Activated CD8-positive, alpha-beta T cell treated with anti-CD3 and anti-CD28 coated beads, Interleukin-2, amount 10 ng/mL, durations not matched to agents 7 days and 5 days (primary cell): ENCODE results near the gene RPS29. TPM values are rescaled to one million over a fixed set of nuclear protein-coding genes. Genes with fewer than 3 reads are reported as not detected.

Experiments
- ATAC-seq: fragments of 150-1000 bp; cut with Tn5 transposase; one replicate; pipeline ENCODE4 v1.10.0; 2021; ENCODE audit warnings: moderate library complexity
- CTCF ChIA-PET: fragments of 350-600 bp; sonication (Branson Sonifier 250); formaldehyde crosslinking; loops from one replicate; lab custom pipeline; 2021; ENCODE audit warnings: antibody characterized with exemption; lab: Charles Lee
- POLR2A ChIA-PET: fragments of 350-600 bp; sonication (Branson Sonifier 250); formaldehyde crosslinking; loops from one replicate; lab custom pipeline; 2021; ENCODE audit warnings: antibody characterized with exemption; lab: Charles Lee
- DNase-seq: peaks from one replicate; pipeline ENCODE4 v3.0.0-alpha.2; 2020
- H3K27ac Mint-ChIP-seq: one replicate; pipeline ENCODE4 v1.8.0; 2021; ENCODE audit warnings: mild to moderate bottlenecking, mixed read lengths
- H3K27me3 Mint-ChIP-seq: one replicate; pipeline ENCODE4 v1.8.0; 2021; ENCODE audit warnings: low read depth, mixed read lengths
- H3K36me3 Mint-ChIP-seq: one replicate; pipeline ENCODE4 v1.8.0; 2021; ENCODE audit warnings: low read depth, mixed read lengths
- H3K4me1 Mint-ChIP-seq: one replicate; pipeline ENCODE4 v1.8.0; 2021; ENCODE audit warnings: low read depth, mixed read lengths
- H3K4me3 Mint-ChIP-seq: one replicate; pipeline ENCODE4 v1.8.0; 2021; ENCODE audit warnings: mild to moderate bottlenecking, mixed read lengths
- H3K9me3 Mint-ChIP-seq: one replicate; pipeline ENCODE4 v1.8.0; 2022; ENCODE audit warnings: mixed read lengths; ENCODE audit not compliant: insufficient read depth
- total RNA-seq, 2 experiments: library from RNA; stranded (reverse); gene quantifications; one replicate each; pipeline ENCODE4 v1.2.3, GENCODE V29; 2021

RPS29 gene
- total RNA-seq, 2 experiments from 2014 or later = 1,224 to 1,602 TPM

GRCh38 chr14:49549881-49550280 is 36.3 kb downstream of the RPS29 start:
- no peak for ATAC-seq
- H3K4me1 Mint-ChIP-seq = no peaks in the 10 kb centered on the region
- no peaks in the 10 kb centered on the region for H3K9me3 Mint-ChIP-seq
- H3K36me3 Mint-ChIP-seq = no peaks in the 10 kb centered on the region
- H3K27ac Mint-ChIP-seq = no peak overlapping the region
- CTCF ChIA-PET = no interaction called here
- H3K4me3 Mint-ChIP-seq = no peak overlapping the region
- DNase-seq = no peak
- H3K27me3 Mint-ChIP-seq = peaks cover 4% of the 10 kb centered on the region
- POLR2A ChIA-PET = interaction anchor here (1.0 kb wide), 1 partner anchor 32 kb away, joined by 3 read pairs; no protein-coding TSS in a partner anchor

- no peak for ATAC-seq
- Mint-ChIP-seq H3K4me3 (no peak overlapping the region), H3K4me1 (no peaks in the 10 kb centered on the region), H3K27me3 (peaks cover 4% of the 10 kb centered on the region), H3K36me3 (no peaks in the 10 kb centered on the region), H3K27ac (no peak overlapping the region), H3K9me3 (no peaks in the 10 kb centered on the region)
- ChIA-PET CTCF (no interaction called here), POLR2A (interaction anchor here (1.0 kb wide), 1 partner anchor 32 kb away, joined by 3 read pairs; no protein-coding TSS in a partner anchor)
- no peak for DNase-seq
These were observed 36.7 kb downstream of the RPS29 start for GRCh38 chr14:49549446-49549845.

- no peaks in the 10 kb centered on the region for H3K36me3 Mint-ChIP-seq
- no peak for DNase-seq
- H3K4me3 Mint-ChIP-seq = no peak overlapping the region
- H3K27ac Mint-ChIP-seq = no peak overlapping the region
- no peaks in the 10 kb centered on the region for H3K4me1 Mint-ChIP-seq
- ChIA-PET POLR2A (no interaction called here), CTCF (no interaction called here)
- ATAC-seq = no peak
- no peaks in the 10 kb centered on the region for H3K27me3 Mint-ChIP-seq
- H3K9me3 Mint-ChIP-seq = no peaks in the 10 kb centered on the region
These were observed 39.4 kb downstream of the RPS29 start for GRCh38 chr14:49546766-49547165.

- H3K27ac Mint-ChIP-seq = no peak overlapping the region
These were observed 40.5 kb downstream of the RPS29 start for GRCh38 chr14:49545716-49546115.

GRCh38 chr14:49545071-49545470 is 41.1 kb downstream of the RPS29 start:
- no peak for ATAC-seq

More at GRCh38 chr14:49545716-49546115, 40.5 kb downstream of the RPS29 start:
- DNase-seq = no peak
- Mint-ChIP-seq H3K9me3 (no peaks in the 10 kb centered on the region), H3K27me3 (no peaks in the 10 kb centered on the region), H3K4me1 (no peaks in the 10 kb centered on the region), H3K4me3 (no peak overlapping the region), H3K36me3 (no peaks in the 10 kb centered on the region)
- CTCF ChIA-PET = no interaction called here
- ATAC-seq = no peak
- POLR2A ChIA-PET = no interaction called here

GRCh38 chr14:49541049-49541448 is 45.1 kb downstream of the RPS29 start:
- ChIA-PET POLR2A (no interaction called here), CTCF (interaction anchor here (1.0 kb wide), 1 partner anchor 44 kb away, joined by 3 read pairs; no protein-coding TSS in a partner anchor)
- Mint-ChIP-seq H3K4me1 (no peaks in the 10 kb centered on the region), H3K9me3 (no peaks in the 10 kb centered on the region), H3K27ac (no peak overlapping the region), H3K4me3 (no peak overlapping the region), H3K27me3 (no peaks in the 10 kb centered on the region), H3K36me3 (no peaks in the 10 kb centered on the region)
- ATAC-seq (no peak), DNase-seq (no peak)

More at GRCh38 chr14:49545071-49545470, 41.1 kb downstream of the RPS29 start:
- H3K36me3 Mint-ChIP-seq = no peaks in the 10 kb centered on the region
- H3K4me3 Mint-ChIP-seq = no peak overlapping the region
- ChIA-PET POLR2A (no interaction called here), CTCF (no interaction called here)
- H3K9me3 Mint-ChIP-seq = no peaks in the 10 kb centered on the region
- no peak overlapping the region for H3K27ac Mint-ChIP-seq
- H3K27me3 Mint-ChIP-seq = no peaks in the 10 kb centered on the region
- H3K4me1 Mint-ChIP-seq = no peaks in the 10 kb centered on the region
- no peak for DNase-seq

GRCh38 chr14:49538852-49539251 is 47.3 kb downstream of the RPS29 start:
- Mint-ChIP-seq H3K27me3 (no peaks in the 10 kb centered on the region), H3K9me3 (no peaks in the 10 kb centered on the region), H3K4me1 (no peaks in the 10 kb centered on the region), H3K27ac (no peak overlapping the region), H3K4me3 (no peak overlapping the region), H3K36me3 (no peaks in the 10 kb centered on the region)
- ChIA-PET POLR2A (no interaction called here), CTCF (no interaction called here)
- DNase-seq (no peak), ATAC-seq (no peak)

Other genes with a start within 250 kb of the RPS29 start
- 10 to 100 TPM; 63.1 to 65.0 TPM for gene LRR1, start 12.6 kb upstream of the RPS29 start, total RNA-seq
- gene RPL36AL, start 34.2 kb upstream of the RPS29 start, total RNA-seq = 100 to 1,000 TPM; 229 to 241 TPM
- gene MGAT2, start 34.4 kb upstream of the RPS29 start, total RNA-seq = 10 to 100 TPM; 55.1 to 57.4 TPM
- gene DNAAF2, start 48.9 kb upstream of the RPS29 start, total RNA-seq = 10 to 100 TPM in 1 of 2 experiments, 1 to 10 TPM in 1; 9.3 to 10.2 TPM
- gene POLE2, start 101.8 kb upstream of the RPS29 start, total RNA-seq = 10 to 100 TPM; 39.3 to 41.3 TPM
- 1 to 10 TPM in 1 of 2 experiments, under 1 TPM in 1; 0.95 to 1.5 TPM for gene KLHDC1, start 106.7 kb upstream of the RPS29 start, total RNA-seq
- gene KLHDC2, start 181.8 kb upstream of the RPS29 start, total RNA-seq = 10 to 100 TPM; 24.9 to 25.5 TPM